Measurements from ENCODE around the gene CFAP65.

CFAP65 gene

DNA sequence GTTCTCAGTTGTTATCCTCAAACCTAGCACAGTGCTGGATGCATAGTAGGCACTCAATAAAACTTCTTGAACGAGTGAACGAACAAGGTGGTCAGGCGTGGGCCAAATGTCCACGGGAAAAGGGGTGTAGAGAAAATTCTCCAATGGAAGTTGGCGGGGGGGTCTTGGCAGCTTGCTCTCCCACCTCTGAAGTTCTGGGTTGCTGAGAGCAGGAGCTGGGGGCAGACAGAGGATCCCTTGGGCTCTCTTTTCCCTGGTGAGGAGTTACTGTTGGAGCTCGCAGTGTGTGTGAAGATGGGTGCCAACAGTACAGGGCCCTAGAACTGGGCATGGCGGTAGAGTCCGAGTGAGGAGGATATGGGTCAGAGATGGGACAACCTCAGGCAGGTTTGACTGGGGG lies 45.8 kb downstream of the CFAP65 start:
- no peak overlapping the region for H3K27ac ChIP-seq
- no peak for DNase-seq (ENCODE audit: low read depth, low spot score)

DNA sequence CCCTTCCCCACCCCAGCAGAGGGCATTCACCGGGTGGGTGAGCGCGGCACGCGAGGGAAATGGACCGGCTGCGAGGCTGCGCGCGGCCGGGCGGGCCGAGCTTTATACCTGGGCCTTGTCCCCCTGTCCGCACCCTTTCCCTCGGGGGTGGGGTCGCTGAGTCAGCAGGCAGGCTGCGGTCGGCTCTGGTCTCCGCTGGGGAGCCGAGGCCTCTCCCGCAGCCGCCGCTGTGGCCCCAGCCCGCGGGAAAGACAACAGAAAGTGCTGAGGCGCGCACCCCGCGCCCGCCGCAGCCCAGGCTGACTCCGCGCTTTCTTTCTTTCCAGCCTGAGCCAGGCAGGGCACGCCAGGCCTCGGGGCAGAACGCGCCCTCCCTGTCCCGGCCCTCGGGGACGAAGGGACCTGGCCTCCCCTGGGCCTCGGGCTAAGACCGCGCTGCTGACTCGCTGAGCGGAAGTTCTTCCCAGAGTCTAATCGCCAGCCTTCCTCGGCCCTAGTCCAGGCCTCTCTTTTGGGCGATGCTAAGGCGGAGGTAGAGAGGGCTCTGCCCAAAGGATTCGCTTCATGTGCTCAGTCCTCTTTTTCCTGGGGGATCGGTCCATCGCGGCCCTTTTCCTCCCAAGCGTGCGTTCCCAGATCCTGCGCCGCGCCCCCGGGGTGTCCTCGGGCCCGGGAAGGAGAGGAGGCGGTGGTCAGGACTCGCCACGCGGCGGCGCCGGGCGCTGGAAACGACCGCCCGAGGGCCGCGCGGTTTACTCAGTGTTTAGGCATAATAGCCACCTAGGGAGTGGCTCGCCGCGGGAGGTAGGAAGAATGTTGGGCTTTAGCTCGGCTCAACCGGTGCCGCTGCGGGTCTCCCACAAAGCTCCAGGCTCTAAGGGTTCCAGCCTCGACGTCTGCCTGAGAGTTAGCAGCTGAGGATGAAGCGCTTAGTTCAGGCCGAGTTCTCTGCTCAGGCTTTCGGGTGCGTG lies 47.7 kb downstream of the CFAP65 start, which contains the start of gene CRYBA2:
Gene CRYBA2 (minus strand): TSS at position 78 of the 971 bp plus-strand sequence. CDS start 246 bp downstream, outside the sequence.
- no peak within 1 kb of the TSS for H3K27ac ChIP-seq
- no peak for DNase-seq (ENCODE audit: low read depth, low spot score)

DNA sequence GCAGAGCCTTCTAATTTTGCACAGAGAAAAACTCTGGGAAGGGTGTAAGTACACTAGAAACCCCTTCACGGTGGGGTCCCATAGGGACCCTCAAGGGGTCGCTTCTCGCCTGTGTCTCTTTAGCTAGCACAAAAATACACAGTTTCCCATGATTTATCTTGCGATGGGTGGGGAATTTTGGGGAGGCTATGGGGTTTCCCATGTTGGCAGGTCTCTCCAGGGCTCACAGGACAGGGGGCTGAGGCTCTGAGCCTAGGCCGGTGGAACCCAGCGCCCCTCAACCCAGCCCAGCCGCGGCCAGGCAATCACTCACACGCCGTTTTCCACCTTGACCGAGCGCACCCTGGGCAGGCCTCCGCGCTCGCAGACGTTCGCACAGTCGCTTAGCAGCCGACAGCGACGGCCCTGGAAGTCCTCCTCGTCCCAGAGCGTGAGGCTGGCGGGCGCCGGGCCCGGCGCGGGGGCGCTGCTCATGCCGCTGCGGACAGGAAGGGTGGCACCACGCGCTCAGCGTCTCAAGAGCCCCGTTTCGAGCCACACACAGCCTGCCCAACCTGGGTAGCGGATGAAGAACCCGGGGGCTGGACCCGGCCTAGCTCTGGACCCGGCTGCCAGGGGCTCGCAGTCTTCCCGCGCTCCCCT lies 48.5 kb downstream of the CFAP65 start:
- H3K27ac ChIP-seq: no peak overlapping the region

DNA sequence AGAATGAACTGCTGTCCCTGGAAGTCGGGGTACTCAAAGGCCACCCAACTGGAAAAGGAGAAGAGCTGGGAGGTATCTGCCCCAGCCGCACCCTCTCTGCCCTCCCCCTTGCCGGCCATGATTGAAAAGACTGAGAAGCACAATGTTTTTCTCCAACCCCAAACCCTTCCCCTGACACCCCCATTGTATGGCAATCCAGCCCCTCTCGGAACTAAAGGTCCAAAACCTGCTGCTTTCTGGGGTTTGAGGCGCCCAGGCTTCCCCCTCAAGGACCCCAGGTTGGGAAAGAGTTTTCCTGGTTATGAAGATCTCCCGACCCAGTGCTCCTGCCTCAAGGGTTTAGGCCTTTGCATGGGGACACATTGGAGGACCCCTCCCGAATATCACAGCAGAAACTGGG lies 49.1 kb downstream of the CFAP65 start:
- DNase-seq (ENCODE audit: low read depth, low spot score): no peak
- no peak overlapping the region for H3K27ac ChIP-seq

More for the DNA sequence above, 48.5 kb downstream of the CFAP65 start:
- DNase-seq (ENCODE audit: low read depth, low spot score): no peak

DNA sequence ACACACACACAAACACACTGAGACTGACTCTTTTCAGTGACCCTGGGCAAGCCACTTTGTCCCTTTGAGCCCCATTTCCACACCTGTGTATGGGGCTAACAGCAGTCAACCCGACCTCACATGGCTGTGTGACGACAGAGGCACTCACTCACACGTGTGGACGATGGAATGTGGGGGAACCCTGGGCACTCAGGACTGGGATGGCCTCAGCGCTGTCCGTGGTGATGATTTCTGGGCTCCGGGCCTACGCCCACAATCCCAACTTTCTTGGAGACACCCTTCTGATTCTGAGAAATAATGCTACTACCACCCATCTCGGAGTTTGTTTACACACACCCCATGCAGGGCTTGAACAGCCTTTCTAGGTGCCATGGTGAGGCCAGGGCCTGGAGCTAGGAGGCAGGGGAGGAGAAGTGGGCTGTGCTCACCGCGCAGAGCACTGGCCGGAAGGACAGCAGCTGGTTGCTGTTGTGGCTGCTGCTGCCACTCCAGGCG lies 49.6 kb downstream of the CFAP65 start:
- no peak for DNase-seq (ENCODE audit: low read depth, low spot score)
- H3K27ac ChIP-seq: no peak overlapping the region

DNA sequence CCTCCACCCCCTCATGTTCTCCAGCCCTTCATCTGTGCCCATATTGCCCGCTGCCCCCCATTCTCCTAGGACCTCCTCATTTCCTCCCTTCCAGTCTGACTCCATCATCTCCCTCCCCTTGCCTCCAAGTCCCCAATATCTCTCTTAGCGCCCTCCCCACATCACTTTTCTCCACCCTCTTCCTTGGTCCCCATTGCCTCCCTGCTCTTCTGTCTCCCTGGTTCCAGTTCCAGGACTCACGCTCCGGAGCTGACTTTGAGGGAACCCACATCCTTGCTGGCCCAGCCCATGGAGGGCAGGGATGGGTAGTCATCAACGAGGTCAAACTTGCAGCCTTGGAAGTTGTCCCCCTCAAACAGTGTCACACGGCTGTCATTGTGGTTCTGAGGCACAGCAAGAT lies 50.7 kb downstream of the CFAP65 start:
- H3K27ac ChIP-seq: no peak overlapping the region
- DNase-seq (ENCODE audit: low read depth, low spot score): no peak

DNA sequence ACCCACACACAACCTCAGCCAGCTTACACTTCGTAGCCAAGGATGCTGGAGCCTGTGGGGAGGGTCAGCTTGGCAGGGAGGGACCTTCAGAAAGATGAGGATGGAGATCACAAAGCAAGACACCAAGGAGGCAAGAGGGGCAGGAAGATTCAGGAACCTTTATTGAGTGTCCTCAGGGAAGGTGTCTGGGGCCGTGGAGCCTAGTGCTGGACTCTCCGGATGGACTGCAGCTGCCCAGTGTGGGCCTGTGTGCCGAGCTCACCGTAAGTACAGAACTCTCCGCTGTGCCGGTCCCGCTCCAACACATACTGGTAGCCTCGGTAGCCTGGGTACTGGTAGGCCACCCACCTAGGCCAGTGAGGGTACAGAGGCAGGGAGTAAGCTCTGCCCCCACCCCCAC lies 51.3 kb downstream of the CFAP65 start:
- no peak overlapping the region for H3K27ac ChIP-seq
- no peak for DNase-seq (ENCODE audit: low read depth, low spot score)

DNA sequence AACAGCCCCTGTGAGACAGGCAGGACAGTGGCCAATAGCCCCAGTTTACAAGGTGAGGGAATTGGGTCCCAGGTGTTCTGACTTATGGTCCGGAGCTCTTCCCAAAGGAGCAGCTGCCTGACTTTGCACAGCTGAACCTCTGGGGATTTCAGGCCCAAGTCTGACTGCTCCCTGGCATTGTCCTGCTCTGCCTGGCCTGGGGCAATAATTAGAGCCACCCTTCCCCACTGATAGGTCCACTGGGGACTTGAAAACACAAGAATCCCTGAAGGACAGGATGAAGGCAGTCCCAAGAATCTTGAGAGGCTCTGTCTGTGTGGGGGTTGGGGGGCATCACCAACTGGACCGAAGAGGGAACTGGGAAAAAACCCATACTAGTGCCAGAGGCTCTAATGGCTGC lies 52.7 kb downstream of the CFAP65 start:
- H3K27ac ChIP-seq: no peak overlapping the region
- DNase-seq (ENCODE audit: low read depth, low spot score): no peak

DNA sequence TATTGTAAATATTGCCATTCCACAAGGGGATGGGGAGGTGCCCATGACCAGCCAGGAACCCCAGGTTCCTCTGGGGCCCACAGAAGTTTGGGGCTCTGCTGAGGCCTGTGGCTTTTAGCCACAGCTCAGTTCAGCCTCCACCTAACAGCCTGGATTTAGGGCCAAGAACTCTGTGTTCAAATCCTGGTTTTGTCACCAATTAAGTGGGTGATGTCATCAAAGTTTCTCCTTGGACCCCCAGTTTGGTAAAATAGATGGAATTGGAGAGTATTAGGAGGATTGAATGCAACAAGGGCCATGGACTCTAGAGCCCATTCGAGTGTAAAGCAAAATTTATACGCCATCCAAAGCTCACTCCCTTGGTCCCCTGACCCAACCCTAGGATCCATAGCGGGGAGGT lies 53.2 kb downstream of the CFAP65 start:
- no peak overlapping the region for H3K27ac ChIP-seq
- DNase-seq (ENCODE audit: low read depth, low spot score): no peak

DNA sequence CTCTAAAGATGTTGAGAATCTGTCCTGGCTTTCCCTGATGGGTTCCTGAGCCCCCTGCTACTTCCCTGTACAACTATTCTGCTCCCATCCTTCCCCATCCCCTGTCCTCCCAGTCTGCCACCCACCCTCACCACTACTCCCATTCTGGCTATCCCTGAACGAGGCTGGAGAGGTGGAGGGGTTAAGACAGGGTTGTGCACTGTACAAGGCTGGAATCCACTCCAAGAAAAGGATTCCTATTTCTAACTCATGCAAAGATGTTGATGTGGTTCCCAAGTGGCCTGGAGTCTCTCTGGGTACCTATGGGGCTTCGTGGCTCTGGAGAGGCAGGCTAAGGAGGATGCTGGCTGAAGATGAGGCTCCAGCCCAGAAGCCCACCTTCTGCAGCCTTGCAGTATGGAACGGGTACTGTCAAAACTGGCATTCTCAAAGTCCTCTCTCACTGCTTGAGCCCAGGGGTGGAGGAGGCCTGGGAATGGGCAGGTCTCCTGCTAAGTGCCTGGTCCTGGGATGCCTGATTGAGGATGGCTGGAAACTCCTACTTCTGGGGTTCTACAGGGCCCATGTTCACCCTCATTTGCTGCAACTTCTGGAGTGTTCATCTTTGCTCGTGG lies 55.1 kb downstream of the CFAP65 start:
- H3K27ac ChIP-seq: no peak overlapping the region
- DNase-seq (ENCODE audit: low read depth, low spot score): no peak

DNA sequence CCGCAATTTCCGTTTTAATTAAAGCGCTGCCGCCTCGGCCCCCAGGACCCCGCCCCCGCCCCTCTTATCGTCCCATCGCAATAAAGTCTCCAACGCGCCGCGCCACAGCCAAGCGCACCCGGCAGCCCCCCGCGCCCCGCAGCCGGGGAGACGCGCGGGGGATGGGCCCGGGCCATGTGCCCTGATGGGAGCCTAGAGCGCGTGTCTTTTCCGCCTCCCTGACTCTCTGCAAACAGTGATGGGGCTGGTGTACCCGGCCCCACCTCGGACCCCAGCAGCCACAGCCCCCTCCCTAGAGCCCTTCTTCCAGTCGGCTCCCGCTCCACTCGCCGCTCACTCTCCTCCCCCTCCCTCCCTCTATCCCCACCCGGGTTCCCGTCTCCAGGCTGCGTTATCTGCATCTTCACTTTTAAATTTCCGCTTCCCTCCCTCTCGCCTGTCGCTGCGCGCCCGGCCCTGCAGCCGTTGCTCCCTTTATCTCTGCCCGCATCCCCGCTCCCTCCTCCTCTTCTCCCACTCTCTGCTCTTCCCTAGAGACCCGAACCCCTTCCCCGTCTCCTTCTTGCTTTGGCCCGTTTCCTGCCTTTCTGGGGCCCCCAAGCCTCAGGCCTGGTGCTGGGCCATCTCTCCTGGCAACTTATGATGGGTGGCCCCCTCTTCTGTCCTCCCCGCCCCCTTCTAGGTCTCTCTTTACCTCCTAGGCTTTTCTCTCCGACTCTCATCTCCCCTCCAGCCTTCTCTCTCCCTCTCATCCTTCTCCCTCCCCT lies 55.8 kb downstream of the CFAP65 start:
- H3K27ac ChIP-seq: no peak overlapping the region
- DNase-seq (ENCODE audit: low read depth, low spot score): no peak

DNA sequence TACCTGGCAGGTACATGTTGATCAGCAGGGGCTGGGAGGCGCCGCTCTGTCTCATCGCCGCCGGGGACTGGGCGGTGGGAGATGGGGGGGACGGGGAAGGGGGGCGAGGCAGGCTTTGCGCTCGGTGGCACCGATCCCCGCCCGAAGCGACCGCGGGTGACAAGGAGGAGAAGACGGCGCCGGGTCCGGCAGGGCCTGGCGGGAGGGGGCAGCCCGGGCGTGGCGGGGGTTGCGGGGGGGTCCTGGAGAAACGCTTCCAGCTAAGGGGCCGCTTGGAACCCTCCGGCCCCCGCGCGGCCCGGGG lies 56.3 kb downstream of the CFAP65 start, which contains the start of gene FEV:
Gene FEV (minus strand): TSS at position 164 of the 304 bp plus-strand sequence. CDS start 109 bp downstream, at position 55.
- DNase-seq (ENCODE audit: low read depth, low spot score): no peak
- H3K27ac ChIP-seq: no peak within 1 kb of the TSS

DNA sequence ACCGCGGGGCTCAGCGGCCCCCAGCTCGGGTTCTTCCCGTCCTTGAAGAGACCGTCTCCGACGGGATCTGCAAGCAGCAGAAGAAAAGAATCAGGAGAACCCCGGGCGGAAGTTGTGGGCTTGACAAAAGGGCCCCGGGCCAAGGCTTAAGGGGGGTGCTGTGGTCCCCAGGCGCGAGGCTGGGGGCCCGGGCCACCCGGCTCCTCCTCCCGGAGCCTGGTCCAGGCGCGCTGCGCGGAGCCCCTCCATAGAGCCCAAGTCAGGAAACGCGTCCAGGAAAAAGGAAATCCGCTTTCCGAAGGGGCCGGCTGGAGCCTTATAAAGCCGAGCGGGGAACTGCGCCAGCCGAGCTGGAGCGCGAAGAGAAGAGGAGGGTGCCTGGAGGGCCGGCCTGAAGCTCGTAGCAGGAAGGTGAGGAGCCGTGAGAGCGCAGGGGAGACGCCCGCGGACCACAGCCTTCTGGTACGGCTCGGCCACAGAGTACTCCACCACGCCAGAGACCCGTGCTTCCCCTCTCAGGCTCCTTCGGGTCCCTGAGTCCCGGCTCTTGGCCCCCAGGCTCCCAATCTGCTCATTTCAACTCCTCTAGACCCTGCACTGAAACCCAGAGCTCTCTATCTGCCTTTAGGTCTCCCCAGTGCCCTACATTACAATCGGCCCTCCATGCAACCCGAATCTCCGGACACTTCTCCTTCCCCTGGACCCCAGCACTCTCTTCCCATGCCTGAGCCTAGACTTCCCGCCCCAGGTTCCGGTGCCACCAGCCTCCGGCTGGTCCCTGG lies 56.9 kb downstream of the CFAP65 start:
- H3K27ac ChIP-seq: no peak overlapping the region
- no peak for DNase-seq (ENCODE audit: low read depth, low spot score)

DNA sequence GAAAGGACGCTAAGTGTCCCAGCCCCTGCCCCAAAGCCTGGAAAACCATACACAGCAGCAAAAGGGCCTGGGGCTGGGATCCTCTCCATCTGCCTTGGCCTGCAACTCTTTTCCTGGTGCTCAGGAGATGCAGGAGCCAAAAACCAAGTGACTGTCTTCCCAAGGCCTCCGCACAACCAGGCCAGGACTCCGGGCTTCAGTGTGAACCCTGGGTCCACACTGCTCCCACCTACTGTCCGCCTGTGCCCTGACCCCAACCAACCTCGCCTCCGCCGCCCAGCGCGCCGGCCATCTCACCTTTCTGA lies 57.4 kb downstream of the CFAP65 start:
- DNase-seq (ENCODE audit: low read depth, low spot score): no peak
- H3K27ac ChIP-seq: no peak overlapping the region

DNA sequence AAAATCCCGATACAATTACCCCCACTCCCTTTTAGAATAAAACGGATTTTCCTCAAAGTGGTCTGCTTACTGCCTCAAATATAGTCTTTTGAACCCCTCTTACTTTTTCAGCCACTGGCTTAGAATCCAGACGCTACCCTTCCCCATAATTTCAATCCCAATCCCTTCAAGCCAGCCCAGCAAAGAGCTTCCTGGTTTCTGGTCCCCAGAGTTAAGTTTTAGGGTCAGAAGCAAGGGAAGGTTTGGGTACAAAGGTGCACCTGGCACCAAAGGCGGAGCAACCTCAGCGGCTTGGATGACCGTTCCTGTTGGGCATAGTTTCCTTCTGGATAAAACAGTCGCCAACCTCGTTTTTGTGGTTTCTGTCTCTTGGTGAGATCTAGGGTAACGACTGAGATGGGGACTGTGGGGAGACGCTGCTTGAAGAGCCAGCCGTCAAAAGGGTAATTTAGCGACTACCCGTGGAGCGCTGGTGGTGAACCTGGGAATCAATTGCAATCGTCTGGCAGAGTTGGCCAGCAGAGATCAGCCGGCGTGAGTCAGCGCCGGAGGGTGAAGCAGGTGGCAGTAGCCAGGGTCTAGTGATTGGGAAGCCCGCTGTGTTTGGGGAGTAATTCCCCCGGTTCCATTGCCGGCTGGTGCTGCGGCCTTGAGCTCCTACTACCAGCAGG lies 57.9 kb downstream of the CFAP65 start:
- H3K27ac ChIP-seq: no peak overlapping the region
- no peak for DNase-seq (ENCODE audit: low read depth, low spot score)

DNA sequence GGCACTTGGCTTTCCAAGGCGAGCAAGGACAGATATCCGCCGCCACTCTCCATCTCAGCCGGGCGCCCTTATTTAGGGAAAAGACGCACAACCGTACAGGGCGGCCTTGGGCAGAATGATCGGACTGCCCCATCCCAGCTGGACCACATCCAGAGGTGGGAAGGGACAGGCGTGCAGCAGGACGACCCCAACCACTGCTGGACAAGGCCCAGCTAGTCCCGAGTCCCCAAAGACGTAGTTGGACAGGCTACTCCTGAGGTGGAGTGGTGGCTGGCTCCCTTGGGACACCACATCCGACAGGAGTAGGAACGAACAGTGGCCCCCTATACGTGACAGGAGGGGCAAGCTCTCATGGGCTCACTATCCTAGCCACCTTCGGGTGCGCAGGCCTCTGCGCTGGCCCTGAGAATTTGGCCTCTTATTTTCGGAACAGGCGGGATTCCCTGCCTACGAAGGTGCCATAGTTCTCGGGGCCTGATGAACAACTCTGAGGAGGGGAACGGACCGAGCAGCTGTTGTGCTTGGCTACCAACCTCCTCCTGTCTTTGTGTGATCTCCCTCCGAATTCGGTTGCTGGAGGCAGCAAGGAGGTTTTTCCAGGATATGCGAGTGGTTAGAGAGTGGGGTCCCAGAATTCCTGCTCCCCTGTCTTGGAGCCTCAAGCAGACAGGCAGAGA lies 58.6 kb downstream of the CFAP65 start:
- DNase-seq (ENCODE audit: low read depth, low spot score): no peak
- H3K27ac ChIP-seq: no peak overlapping the region

DNA sequence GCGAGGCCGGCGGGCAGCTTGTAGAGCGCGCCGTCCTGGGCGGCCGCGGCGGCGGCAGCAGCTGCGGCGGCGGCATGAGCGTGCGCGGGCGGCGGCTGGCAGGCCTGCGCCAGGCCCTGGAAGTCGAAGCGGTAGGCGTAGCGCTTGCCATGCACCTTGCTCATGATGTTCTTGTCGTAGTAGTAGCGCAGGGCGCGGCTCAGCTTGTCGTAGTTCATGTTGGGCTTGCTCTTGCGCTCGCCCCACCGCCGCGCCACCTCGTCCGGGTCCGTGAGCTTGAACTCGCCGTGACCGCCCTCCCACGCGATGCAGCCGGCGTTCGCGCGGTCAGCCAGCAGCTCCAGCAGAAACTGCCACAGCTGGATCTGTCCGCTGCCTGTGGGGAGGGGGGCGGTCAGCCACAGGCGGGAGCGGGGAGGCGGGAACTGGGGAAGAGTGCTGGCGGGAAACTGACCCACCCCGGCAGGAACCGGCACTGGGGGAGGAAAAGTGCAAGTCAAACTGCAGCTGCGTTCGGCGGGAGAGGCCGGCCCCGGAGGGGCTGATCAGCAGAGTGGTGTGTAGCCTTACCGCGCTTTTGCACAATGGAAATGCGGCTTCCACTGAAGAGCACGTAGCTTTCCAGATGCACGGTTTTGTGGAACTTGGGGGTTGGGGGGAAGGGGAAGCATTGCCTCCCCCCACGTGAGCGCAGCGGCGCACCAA lies 59.3 kb downstream of the CFAP65 start:
- no peak for DNase-seq (ENCODE audit: low read depth, low spot score)

DNA sequence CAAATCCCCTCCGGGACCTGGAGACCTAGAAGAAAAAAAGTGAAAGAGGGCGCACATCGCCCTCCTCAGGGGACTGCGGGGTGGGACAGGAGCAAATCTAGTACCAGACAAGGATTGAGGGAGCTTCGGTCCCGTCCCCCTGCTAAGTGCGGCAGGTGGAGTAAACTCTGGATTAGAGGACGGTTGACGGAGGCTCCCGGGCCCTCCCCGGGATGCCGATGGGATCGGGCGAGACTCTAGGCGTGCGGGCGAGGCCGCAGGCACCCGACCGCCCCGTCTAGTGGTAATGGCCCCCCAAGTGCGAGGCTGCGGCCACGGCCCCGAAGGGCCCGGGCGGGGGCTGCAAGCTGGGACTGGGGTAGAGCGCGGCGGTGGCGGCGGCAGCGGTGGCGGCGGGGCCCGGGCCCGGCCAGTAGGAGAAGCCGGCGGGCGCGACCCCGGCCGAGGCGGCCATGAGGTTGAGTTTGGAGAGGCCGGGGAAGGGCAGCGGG lies 59.9 kb downstream of the CFAP65 start:
- no peak overlapping the region for H3K27ac ChIP-seq
- DNase-seq (ENCODE audit: low read depth, low spot score): no peak

More for the DNA sequence above, 59.3 kb downstream of the CFAP65 start:
- H3K27ac ChIP-seq: no peak overlapping the region
